ENCODE results near the gene SORCS2. TPM values are rescaled to one million over a fixed set of nuclear protein-coding genes. Genes with fewer than 3 reads are reported as not detected.

SORCS2 gene
- total RNA-seq, 3 donors from 2014 or later, result 0.66 to 1.3 (median 0.80) TPM

DNA sequence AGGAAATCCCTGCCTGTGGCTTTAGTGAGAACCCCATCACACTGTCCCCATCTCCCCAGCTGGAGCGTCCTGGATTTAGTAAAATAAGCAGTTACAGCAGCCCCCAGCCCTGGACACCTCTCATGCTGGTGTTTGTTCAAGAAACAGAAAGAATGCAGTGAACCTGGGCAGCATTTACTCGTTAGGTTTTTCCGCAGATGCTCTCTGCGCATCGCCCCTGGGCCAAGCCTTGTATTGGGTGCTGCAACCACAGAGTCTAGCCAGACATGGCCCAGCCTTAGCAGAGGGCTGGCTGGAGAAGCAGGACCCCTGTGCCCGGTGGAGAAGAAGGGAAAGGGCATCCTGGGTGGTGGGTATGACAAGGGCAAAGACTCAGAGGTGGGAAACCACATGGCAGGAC is 378.7 kb downstream of the SORCS2 start:
- intact Hi-C loops (cut with DNase I; ENCODE audit: low total_unique reads), result no loop called here
- H3K4me3 ChIP-seq, result no peak overlapping the region
- peaks cover under 1 to 12% of the 10 kb centered on the region in 2 donors for H3K9me3 ChIP-seq
- H3K36me3 ChIP-seq, result no peaks in the 10 kb centered on the region
- no peak for DNase-seq (ENCODE audit: low spot score in 2 of 2)
- H3K27ac ChIP-seq, result no peak overlapping the region
- no peaks in the 10 kb centered on the region for H3K4me1 ChIP-seq
- no peak for TF ChIP-seq POLR2A (IDR thresholded peaks at IDR 0.05)
- TF ChIP-seq POLR2AphosphoS5 (IDR thresholded peaks at IDR 0.05), result no peak
- TF ChIP-seq, protein P1, sequence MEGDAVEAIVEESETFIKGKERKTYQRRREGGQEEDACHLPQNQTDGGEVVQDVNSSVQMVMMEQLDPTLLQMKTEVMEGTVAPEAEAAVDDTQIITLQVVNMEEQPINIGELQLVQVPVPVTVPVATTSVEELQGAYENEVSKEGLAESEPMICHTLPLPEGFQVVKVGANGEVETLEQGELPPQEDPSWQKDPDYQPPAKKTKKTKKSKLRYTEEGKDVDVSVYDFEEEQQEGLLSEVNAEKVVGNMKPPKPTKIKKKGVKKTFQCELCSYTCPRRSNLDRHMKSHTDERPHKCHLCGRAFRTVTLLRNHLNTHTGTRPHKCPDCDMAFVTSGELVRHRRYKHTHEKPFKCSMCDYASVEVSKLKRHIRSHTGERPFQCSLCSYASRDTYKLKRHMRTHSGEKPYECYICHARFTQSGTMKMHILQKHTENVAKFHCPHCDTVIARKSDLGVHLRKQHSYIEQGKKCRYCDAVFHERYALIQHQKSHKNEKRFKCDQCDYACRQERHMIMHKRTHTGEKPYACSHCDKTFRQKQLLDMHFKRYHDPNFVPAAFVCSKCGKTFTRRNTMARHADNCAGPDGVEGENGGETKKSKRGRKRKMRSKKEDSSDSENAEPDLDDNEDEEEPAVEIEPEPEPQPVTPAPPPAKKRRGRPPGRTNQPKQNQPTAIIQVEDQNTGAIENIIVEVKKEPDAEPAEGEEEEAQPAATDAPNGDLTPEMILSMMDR (IDR thresholded peaks at IDR 0.05), result no peak
- no peaks in the 10 kb centered on the region for H3K27me3 ChIP-seq

DNA sequence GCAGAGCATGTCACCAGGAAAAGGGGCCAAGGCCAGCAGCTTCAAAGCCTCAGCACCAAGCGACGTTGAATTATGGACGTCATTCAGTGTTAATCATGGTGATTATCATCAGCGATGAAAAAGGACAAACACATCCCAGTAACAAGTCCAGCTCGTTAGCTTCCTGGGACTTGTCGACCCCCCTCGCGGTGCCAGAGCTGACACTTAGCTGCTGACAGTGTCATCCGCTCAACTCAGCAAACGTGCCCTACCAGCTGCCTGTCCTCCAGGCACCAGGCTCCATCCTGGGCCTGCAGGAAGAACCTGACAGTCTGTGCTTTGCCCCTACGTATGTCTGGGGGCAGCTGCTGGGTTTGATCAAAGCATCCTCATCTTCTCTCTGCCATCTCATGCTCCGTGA is 379.4 kb downstream of the SORCS2 start:
- H3K4me1 ChIP-seq, result no peaks in the 10 kb centered on the region
- H3K36me3 ChIP-seq, result no peaks in the 10 kb centered on the region
- no peaks in the 10 kb centered on the region for H3K27me3 ChIP-seq
- TF ChIP-seq POLR2AphosphoS5 (IDR thresholded peaks at IDR 0.05) (no peak), POLR2A (IDR thresholded peaks at IDR 0.05) (no peak)
- TF ChIP-seq, protein P1 (IDR thresholded peaks at IDR 0.05), result no peak
- intact Hi-C loops (cut with DNase I; ENCODE audit: low total_unique reads), result no loop called here
- no peak overlapping the region for H3K27ac ChIP-seq
- DNase-seq (ENCODE audit: low spot score in 2 of 2), result no peak
- peaks cover 7 to 19% of the 10 kb centered on the region in 2 donors for H3K9me3 ChIP-seq
- no peak overlapping the region for H3K4me3 ChIP-seq

DNA sequence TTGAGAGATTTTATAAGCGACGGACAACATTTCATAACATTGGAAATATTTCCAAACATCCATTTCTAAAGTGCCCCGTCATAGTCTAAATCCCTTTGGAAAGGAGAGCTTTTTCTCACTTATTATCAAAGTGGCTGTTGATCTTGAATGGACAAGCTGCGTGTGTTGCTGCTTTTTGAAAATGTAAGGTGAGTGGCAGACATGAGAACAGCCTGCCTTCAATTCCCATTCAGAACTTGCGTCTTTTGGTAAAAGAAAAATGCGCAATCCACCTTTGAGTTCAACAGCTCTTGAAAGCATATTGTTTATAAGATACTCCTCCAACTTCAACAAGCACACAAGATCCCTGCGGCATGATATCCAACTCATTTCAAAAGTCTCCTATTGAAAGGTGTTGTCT is 380.6 kb downstream of the SORCS2 start:
- Histone ChIP-seq H3K4me1 (no peaks in the 10 kb centered on the region), H3K27ac (no peak overlapping the region), H3K4me3 (no peak overlapping the region), H3K27me3 (no peaks in the 10 kb centered on the region), H3K36me3 (no peaks in the 10 kb centered on the region), H3K9me3 (peaks cover 19 to 31% of the 10 kb centered on the region in 2 donors)
- no peak for TF ChIP-seq POLR2A (IDR thresholded peaks at IDR 0.05)
- intact Hi-C loops (cut with DNase I; ENCODE audit: low total_unique reads), result no loop called here
- no peak for DNase-seq (ENCODE audit: low spot score in 2 of 2)

DNA sequence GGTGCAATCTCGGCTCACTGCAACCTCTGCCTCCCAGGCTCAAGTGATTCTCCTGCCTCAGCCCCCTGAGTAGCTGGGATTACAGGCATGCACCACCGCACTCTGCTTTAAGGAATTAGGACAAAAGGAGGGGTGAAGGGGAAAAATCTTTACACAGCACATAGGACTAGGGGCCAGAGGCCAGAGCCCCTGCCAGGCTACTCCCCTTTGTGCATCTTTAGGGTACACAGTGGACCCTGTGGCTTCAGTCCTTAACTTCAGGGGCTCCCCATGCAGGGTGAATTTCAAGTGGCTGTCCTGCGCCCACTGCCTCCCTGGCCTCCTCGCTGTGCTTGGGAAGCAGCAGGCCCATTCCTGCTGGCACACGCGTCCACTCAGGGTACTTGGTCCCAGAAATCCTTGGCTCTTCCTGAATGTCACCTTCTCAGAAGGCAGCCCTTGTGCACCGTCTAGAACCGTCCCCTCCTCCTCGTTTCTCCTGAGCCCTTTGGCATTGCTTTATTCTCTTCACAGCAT is 381.3 kb downstream of the SORCS2 start:
- H3K27ac ChIP-seq, result no peak overlapping the region
- no peaks in the 10 kb centered on the region for H3K4me1 ChIP-seq
- peaks cover 27 to 38% of the 10 kb centered on the region in 2 donors for H3K9me3 ChIP-seq
- TF ChIP-seq POLR2A (IDR thresholded peaks at IDR 0.05) (no peak), POLR2AphosphoS5 (IDR thresholded peaks at IDR 0.05) (no peak)
- TF ChIP-seq, protein P1 (IDR thresholded peaks at IDR 0.05), result no peak
- H3K27me3 ChIP-seq, result no peaks in the 10 kb centered on the region
- no peak overlapping the region for H3K4me3 ChIP-seq
- DNase-seq (ENCODE audit: low spot score in 2 of 2), result no peak
- no peaks in the 10 kb centered on the region for H3K36me3 ChIP-seq
- intact Hi-C loops (cut with DNase I; ENCODE audit: low total_unique reads), result no loop called here

DNA sequence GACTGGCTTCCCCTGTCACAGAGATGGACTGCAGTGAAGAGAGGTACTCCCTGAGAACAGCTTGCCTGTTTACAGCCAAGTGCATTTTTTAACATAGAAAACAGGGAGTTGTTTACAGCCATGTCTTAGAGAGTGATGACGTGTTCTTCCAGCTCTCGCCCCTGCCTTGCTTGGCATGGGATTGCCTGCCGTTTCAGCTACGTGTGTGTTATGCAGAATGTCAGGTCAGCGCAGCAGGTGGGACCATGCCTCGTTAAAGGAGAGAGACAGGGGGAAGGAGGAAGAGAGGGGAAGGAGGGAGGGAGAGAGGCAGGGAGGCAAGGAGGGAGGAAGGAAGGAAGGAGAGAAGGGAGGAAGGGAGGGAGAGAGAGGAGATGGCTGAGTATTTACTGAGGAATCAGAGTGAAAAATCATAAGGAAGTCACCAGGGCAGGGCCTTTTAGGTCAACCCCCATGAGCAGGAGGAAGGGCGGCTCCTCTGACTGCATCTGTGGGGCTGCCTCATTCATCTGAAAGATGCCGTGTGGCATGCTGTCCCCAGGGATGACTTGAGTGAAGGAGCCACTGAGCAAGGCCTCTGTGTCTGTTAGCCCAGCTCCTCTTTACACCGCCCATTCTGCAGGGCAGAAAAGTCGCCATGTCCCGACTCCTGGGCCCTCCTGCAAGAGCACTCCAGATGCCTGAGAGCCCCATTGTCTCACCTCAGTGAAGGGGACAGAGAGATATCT is 382.1 kb downstream of the SORCS2 start:
- H3K27ac ChIP-seq, result no peak overlapping the region
- intact Hi-C loops (cut with DNase I; ENCODE audit: low total_unique reads), result no loop called here
- H3K9me3 ChIP-seq, result peaks cover 34 to 45% of the 10 kb centered on the region in 2 donors

More for the DNA sequence above, 382.1 kb downstream of the SORCS2 start:
- TF ChIP-seq, protein P1 (IDR thresholded peaks at IDR 0.05), result no peak
- TF ChIP-seq POLR2AphosphoS5 (IDR thresholded peaks at IDR 0.05) (no peak), POLR2A (IDR thresholded peaks at IDR 0.05) (no peak)
- Histone ChIP-seq H3K36me3 (no peaks in the 10 kb centered on the region), H3K4me3 (no peak overlapping the region), H3K27me3 (no peaks in the 10 kb centered on the region), H3K4me1 (no peaks in the 10 kb centered on the region)
- DNase-seq (ENCODE audit: low spot score in 2 of 2), result no peak

Data from breast epithelium (tissue), 4 donors.